Measurements from ENCODE around the gene EXOC3L4.

EXOC3L4 gene

DNA sequence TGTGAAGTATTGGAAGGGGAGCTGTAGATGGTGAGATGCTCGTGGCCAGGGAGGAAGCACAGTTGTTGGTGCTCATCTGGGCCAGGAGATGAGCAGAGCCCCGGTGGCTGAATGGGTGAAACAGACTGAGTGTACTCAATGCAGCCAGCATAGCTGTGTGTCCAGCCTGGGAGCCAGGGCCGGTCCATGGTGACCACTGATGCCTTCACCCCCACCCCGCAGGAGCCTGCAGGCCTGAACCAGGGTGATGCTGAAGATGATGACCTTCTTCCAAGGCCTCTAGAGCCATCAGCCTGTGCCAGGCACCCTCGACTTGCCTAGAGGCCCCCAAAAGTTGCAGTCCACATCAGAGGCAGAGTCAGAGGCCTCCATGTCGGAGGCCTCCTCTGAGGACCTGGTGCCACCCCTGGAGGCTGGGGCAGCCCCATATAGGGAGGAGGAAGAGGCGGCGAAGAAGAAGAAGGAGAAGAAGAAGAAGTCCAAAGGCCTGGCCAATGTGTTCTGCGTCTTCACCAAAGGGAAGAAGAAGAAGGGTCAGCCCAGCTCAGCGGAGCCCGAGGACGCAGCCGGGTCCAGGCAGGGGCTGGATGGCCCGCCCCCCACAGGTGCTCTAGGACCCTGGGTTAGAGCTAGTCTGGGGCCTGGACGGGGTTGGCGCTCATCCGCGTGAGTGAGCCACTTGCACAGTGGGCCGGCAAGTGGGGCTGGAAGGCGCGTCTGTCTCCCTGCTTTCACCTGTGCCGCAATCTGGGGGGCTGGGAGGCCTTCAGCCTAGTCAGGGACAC, 31.8 kb downstream of the EXOC3L4 start:
- no peak for TF ChIP-seq CTCF (conservative IDR thresholded peaks at IDR 0.05; ENCODE audit: low read depth, low read length)
- peak overlapping the region; percentile 17 for H3K4me3 ChIP-seq (ENCODE audit: low read length)
- no peak for DNase-seq (ENCODE audit: low read depth)

GRCh38 chr14:103126873-103127304, 32.4 kb downstream of the EXOC3L4 start:
- DNase-seq (ENCODE audit: low read depth), result no peak
- peak overlapping the region; percentile 17 for H3K4me3 ChIP-seq (ENCODE audit: low read length)
- TF ChIP-seq CTCF (conservative IDR thresholded peaks at IDR 0.05; ENCODE audit: low read depth, low read length), result no peak

- no peak for TF ChIP-seq CTCF (conservative IDR thresholded peaks at IDR 0.05; ENCODE audit: low read depth, low read length)
- H3K4me3 ChIP-seq (ENCODE audit: low read length), result no peak overlapping the region
- DNase-seq (ENCODE audit: low read depth), result no peak
These were observed 32.8 kb downstream of the EXOC3L4 start for GRCh38 chr14:103127356-103127755.

DNA sequence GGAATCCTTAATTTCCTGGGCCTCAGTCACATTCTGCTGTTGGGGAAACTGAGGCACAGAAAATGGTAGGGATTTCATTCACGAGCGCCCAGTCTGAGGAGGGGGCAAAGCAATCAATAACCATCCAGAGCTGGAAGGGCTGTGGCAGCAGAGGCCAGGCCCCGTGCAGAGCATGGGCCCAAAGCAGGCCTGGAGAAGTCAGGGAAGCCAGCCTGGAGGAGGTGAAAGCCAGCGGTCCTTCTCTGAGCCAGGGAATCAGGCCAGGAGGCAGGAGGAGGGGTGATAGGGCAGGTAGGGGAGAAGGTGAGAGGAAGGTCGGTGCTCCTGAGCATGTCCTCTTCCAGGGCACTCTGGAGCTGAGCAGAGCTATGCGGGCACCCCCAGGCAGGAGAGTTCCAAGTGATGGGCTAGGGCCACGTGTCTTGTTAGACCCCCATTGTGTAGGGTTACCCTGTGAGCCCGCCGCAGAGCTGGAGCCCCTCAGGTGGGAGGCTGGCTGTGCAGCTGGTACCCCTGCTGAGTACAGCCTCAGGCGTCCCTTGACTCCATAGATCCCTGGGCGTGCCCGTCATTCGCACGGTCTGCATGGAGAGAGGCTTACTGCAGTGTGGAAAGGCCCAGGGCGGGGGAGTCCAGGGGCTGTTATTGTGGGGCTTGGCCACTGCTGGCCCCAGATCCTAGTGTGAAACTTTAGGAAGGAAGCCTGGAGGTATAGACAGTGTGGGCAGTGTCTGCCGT, 33.5 kb downstream of the EXOC3L4 start:
- no peak for TF ChIP-seq CTCF (conservative IDR thresholded peaks at IDR 0.05; ENCODE audit: low read depth, low read length)
- no peak for DNase-seq (ENCODE audit: low read depth)
- no peak overlapping the region for H3K4me3 ChIP-seq (ENCODE audit: low read length)

DNA sequence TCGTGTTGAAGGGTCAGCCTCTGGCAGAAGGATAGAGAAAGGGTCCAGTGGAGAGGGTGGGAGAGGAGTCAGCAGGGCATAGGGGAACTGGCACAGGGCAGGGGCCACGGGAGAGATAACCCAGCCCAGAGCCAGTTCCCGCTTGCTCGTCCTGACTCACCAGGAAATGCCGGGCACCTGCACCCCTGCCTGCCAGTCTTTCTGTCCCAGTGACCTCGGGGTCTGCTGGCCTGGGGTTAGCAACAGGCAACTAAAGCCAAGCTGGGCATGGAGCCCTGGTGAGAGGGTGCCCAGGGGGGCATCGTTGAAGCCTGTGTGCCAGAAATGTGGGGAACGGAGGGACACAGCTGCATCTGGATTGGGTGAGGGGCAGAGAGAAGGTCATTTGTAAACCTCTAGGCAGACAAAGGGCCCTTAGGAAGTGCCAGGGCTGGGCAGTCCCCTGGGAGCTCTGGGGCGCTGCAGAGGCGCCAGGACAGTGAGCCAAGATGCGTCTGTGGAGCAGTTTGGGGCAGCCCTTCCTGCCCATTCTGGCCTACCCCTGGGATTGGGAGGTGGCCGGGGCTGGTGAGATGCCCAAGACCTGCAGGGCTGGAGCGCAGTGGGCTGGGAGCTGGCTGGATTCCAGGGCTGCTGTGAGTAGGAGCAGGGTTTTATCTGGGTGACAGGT, 34.2 kb downstream of the EXOC3L4 start:
- TF ChIP-seq CTCF (conservative IDR thresholded peaks at IDR 0.05; ENCODE audit: low read depth, low read length), result no peak
- H3K4me3 ChIP-seq (ENCODE audit: low read length), result no peak overlapping the region
- DNase-seq (ENCODE audit: low read depth), result no peak

- DNase-seq (ENCODE audit: low read depth), result no peak
- H3K4me3 ChIP-seq (ENCODE audit: low read length), result no peak overlapping the region
- no peak for TF ChIP-seq CTCF (conservative IDR thresholded peaks at IDR 0.05; ENCODE audit: low read depth, low read length)
These were observed 34.9 kb downstream of the EXOC3L4 start for GRCh38 chr14:103129301-103130016.
